GM12865 (cell line): ENCODE data around the gene KRT6B.

ENCODE experiments used
- DNase-seq: peaks from one replicate; pipeline ENCODE4 v3.0.0; 2010; ENCODE audit warnings: low read depth
- H3K4me3 ChIP-seq: 2 replicates; pipeline ENCODE4 v1.5.1; 2011; ENCODE audit warnings: mild to moderate bottlenecking, low read depth, low read length, control low read depth
- TF ChIP-seq, protein P1 (sequence below): IDR thresholded peaks from 2 replicates; pipeline ENCODE4 v1.5.1; 2011; ENCODE audit warnings: low read length, control low read depth, low read depth, inconsistent platforms; ENCODE audit not compliant: insufficient read depth; ENCODE audit errors: missing control alignments

Gene KRT6B

DNA sequence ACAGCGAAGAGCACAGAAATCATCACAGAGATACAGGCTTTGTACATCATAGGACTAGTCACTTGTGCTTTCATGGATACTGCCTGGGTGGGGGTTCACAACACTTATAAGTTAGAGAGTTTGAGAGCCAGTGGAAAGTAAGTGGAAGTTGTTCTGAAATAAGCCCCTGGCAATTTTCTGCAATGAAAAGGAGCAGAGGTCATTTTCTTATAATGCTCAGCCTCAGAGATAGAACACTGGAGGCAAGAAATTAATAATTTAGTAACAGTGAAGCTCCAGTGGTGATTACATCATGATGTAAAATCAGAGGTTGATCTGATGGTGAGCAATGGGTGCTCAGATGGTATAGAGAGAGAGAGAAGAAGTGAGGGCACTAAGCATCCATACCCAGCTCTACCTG lies 35.3 kb upstream of the KRT6B start:
- no peak for DNase-seq
- TF ChIP-seq, protein P1, sequence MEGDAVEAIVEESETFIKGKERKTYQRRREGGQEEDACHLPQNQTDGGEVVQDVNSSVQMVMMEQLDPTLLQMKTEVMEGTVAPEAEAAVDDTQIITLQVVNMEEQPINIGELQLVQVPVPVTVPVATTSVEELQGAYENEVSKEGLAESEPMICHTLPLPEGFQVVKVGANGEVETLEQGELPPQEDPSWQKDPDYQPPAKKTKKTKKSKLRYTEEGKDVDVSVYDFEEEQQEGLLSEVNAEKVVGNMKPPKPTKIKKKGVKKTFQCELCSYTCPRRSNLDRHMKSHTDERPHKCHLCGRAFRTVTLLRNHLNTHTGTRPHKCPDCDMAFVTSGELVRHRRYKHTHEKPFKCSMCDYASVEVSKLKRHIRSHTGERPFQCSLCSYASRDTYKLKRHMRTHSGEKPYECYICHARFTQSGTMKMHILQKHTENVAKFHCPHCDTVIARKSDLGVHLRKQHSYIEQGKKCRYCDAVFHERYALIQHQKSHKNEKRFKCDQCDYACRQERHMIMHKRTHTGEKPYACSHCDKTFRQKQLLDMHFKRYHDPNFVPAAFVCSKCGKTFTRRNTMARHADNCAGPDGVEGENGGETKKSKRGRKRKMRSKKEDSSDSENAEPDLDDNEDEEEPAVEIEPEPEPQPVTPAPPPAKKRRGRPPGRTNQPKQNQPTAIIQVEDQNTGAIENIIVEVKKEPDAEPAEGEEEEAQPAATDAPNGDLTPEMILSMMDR: no peak
- H3K4me3 ChIP-seq: no peak overlapping the region

DNA sequence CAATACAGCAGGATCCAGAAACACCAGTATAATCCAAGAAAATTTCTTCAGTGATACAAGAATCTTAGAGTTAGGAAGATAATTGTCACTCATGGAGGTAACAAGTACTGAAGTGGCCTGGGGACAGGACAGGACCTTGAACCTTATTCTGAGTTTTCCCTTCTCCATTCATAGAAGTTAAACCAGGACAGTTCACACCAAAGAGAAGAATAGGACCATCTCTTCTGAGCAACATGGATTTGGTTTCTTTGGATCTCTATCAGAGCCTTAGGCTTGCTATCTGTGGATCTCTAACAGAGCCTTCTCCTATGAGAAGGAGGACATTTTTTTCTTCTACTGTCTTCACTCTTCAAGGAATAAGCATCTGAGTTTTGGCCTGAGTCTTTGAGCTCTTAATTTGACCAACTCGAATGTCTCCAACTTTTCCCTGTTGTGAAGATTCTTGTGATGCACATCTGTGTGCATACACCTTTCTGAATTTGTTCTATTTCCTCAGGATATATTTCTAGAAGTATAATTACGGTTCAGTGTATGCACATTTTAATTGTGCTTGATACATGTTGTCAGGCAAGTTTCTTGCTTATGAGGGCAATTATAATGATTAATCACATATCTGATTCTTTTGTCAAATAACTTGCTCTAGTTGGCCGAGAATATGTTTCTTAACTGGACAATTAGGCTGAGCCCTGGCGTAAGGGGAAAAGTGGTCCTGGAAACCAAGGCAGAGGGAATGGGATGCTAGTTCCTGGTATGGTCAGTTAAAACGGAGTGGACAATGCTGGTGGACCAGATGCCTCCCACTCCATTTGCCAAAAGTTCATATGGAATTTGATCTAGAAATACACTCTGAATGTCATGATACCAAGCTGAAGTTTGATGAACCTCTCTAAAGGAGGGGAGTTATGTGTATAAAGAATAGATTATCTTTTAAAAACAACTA lies 34.5 kb upstream of the KRT6B start:
- H3K4me3 ChIP-seq: no peak overlapping the region
- TF ChIP-seq, protein P1: no peak
- DNase-seq: no peak

DNA sequence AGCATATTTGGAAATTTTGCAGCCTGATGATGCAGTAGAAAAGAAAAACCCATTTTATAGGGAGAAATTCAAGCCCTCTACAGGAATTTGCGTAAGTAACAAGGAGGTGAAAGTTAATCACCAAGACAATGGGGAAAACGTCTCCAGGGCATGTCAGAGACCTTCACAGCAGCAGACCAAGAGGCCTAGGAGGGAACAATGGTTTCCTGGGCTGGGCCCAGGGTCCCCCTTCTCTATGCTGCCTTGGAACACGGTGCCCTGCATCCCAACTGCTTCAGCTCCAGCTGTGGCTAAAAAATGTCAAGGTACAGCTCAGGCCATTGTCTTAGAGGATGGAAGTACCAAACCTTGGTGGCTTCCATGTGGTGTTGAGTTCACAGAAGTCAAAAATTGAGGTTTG lies 28.1 kb upstream of the KRT6B start:
- TF ChIP-seq, protein P1: no peak
- no peak overlapping the region for H3K4me3 ChIP-seq
- DNase-seq: no peak

DNA sequence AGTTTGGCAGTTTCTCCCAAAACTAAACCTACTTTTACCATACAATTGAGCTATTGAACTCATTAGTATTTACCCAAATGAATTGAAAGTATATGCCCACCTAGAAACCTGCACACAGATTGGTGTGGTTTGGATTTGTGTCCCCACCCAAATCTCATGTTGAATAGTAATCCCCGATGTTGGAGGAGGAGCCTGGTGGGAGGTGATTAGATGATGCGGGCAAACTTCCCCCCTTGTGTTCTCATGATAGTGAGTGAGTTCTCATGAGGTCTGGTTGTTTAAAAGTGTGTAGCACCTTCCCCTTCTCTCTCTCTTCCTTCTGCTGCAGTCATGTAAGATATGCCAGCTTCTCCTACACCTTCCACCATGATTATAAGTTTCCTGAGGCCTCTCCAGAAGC lies 25.7 kb upstream of the KRT6B start:
- TF ChIP-seq, protein P1: no peak
- no peak overlapping the region for H3K4me3 ChIP-seq
- no peak for DNase-seq

DNA sequence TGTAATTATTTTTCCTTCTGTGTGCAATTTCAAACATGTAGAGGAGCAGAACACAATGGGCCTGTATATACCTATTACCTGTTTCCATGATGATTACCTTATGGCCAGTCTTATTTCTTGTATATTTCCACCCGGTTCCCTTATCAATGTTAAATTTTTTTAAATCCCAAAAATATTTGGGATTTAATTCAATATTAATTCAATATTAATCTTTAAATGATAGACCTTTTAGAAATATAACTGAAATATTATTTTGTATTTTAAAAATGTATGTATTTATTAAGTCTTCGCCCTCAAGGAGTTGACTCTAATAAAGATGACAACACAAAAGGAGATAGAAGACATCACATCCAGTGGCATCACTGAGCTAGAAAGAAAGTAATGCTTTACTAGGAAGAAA lies 22.3 kb upstream of the KRT6B start:
- no peak for DNase-seq
- TF ChIP-seq, protein P1: no peak
- H3K4me3 ChIP-seq: no peak overlapping the region

DNA sequence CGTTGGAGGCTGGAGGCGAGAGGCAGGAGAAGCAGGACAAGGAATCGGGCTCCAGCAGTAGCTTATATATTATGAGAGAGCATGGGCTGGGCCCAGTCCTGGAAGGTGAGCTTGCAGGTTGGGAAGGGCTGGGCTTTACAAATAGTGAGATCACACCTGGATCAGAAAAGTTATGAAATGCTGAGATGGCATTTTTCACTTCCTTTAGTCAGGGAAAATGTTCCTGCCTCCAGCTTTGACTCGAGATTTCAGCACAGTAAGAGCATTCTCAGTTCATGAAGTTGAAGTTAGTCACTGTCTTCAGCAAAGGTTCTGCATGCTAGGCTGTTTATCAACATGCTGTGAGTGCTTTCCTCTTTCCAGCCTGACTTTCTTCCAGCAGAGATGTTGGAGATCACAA lies 21.8 kb upstream of the KRT6B start, which contains the start of gene KRT6C:
Gene KRT6C, minus strand, starts transcription at position 38 of the 400 bp plus-strand sequence. CDS start 68 bp downstream, outside the sequence.
- TF ChIP-seq, protein P1: no peak
- no peak for DNase-seq
- no peak within 1 kb of the TSS for H3K4me3 ChIP-seq
